Hepatocyte (in vitro differentiated cells): ENCODE data around the gene SYNGR3.
"Not testable (repeated sequence)": the region's sequence is repeated elsewhere in the genome, so short reads cannot be mapped to it uniquely, and the experiment has no call there.

Experiments
- CTCF ChIP-seq: fragments of 200-600 bp; sonication (generic); IDR thresholded peaks from 2 replicates; pipeline ENCODE4 v1.5.1; 2016; ENCODE audit warnings: antibody characterized with exemption, mild to moderate bottlenecking; ENCODE audit not compliant: poor library complexity
- EZH2phosphoT487 ChIP-seq: fragments of 200-600 bp; sonication (generic); IDR thresholded peaks from one replicate; pipeline ENCODE4 v1.6.1; 2018; ENCODE audit warnings: antibody characterized with exemption, mild to moderate bottlenecking, low read depth, moderate library complexity; ENCODE audit not compliant: unreplicated experiment, severe bottlenecking

GRCh38 chr16:1957434-1958142 is 32.2 kb upstream of the SYNGR3 start:
- not testable (repeated sequence) for TF ChIP-seq EZH2phosphoT487, CTCF
